Fibroblast of skin of abdomen (primary cell): ENCODE data around the gene OBSCN.

Source experiments
- DNase-seq: peaks from one replicate; pipeline ENCODE4 v3.0.0-alpha.2; 2013

OBSCN gene

GRCh38 chr1:228289996-228290881, 82.4 kb downstream of the OBSCN start:
- no peak for DNase-seq

- no peak for DNase-seq
These were observed 84.2 kb downstream of the OBSCN start for GRCh38 chr1:228291906-228292608.

- DNase-seq = no peak
These were observed 84.7 kb downstream of the OBSCN start for GRCh38 chr1:228292609-228292911.

GRCh38 chr1:228293393-228293792, 85.5 kb downstream of the OBSCN start:
- DNase-seq = no peak

- DNase-seq = no peak
These were observed 86.1 kb downstream of the OBSCN start for GRCh38 chr1:228293816-228294500.

- no peak for DNase-seq
These were observed 86.9 kb downstream of the OBSCN start for GRCh38 chr1:228294717-228295116.

- no peak for DNase-seq
These were observed 87.4 kb downstream of the OBSCN start for GRCh38 chr1:228295201-228295600.

GRCh38 chr1:228295981-228296380, 88.1 kb downstream of the OBSCN start:
- DNase-seq = no peak

GRCh38 chr1:228297242-228297641, 89.4 kb downstream of the OBSCN start:
- DNase-seq = no peak

- DNase-seq = no peak
These were observed 90.0 kb downstream of the OBSCN start for GRCh38 chr1:228297822-228298221.

- no peak for DNase-seq
These were observed 90.6 kb downstream of the OBSCN start for GRCh38 chr1:228298471-228298870.

- no peak for DNase-seq
These were observed 91.4 kb downstream of the OBSCN start for GRCh38 chr1:228299211-228299610.

- DNase-seq = no peak
These were observed 92.1 kb downstream of the OBSCN start for GRCh38 chr1:228299901-228300300.

- DNase-seq = no peak
These were observed 94.2 kb downstream of the OBSCN start for GRCh38 chr1:228302086-228302485.

- no peak for DNase-seq
These were observed 95.8 kb downstream of the OBSCN start for GRCh38 chr1:228303596-228303995.

- no peak for DNase-seq
These were observed 96.4 kb downstream of the OBSCN start for GRCh38 chr1:228304225-228304624.

- no peak for DNase-seq
These were observed 97.0 kb downstream of the OBSCN start for GRCh38 chr1:228304766-228305395.

GRCh38 chr1:228305721-228306152, 97.9 kb downstream of the OBSCN start:
- DNase-seq = no peak

- no peak for DNase-seq
These were observed 98.7 kb downstream of the OBSCN start for GRCh38 chr1:228306275-228307217.

- DNase-seq = no peak
These were observed 99.6 kb downstream of the OBSCN start for GRCh38 chr1:228307218-228308023.

- DNase-seq = no peak
These were observed 100.3 kb downstream of the OBSCN start for GRCh38 chr1:228308085-228308601.
